IPS-20b (cell line): ENCODE data around the gene GPR62.

Experiments used
- H3K27ac ChIP-seq: one replicate; pipeline ENCODE4 v1.5.1; 2013; ENCODE audit warnings: low read length
- H3K27me3 ChIP-seq: 2 replicates; pipeline ENCODE4 v1.6.1; 2013; ENCODE audit warnings: mild to moderate bottlenecking, low read length, inconsistent platforms; ENCODE audit not compliant: insufficient read depth
- H3K36me3 ChIP-seq: 2 replicates; pipeline ENCODE4 v1.6.1; 2013; ENCODE audit warnings: low read depth, mild to moderate bottlenecking, inconsistent platforms, low read length, moderate library complexity; ENCODE audit not compliant: insufficient read depth
- H3K4me1 ChIP-seq: 2 replicates; pipeline ENCODE4 v1.6.1; 2013; ENCODE audit warnings: mild to moderate bottlenecking, control low read depth, inconsistent platforms, low read length, moderate library complexity; ENCODE audit not compliant: insufficient read depth
- H3K4me3 ChIP-seq: 2 replicates; pipeline ENCODE4 v1.5.1; 2013; ENCODE audit warnings: mild to moderate bottlenecking, low read length, inconsistent platforms
- H3K9ac ChIP-seq: 2 replicates; pipeline ENCODE4 v1.6.1; 2013; ENCODE audit warnings: low read depth, mild to moderate bottlenecking, inconsistent platforms, low read length, moderate library complexity
- H3K9me3 ChIP-seq: 2 replicates; pipeline ENCODE4 v1.6.1; 2013; ENCODE audit warnings: mild to moderate bottlenecking, low read depth, low read length, inconsistent platforms; ENCODE audit not compliant: insufficient read depth

GPR62 gene

GRCh38 chr3:51961011-51961410, 5.8 kb downstream of the GPR62 start:
- peaks cover 47% of the 10 kb centered on the region for H3K27me3 ChIP-seq
- H3K27ac ChIP-seq: no peak overlapping the region
- H3K4me3 ChIP-seq: no peak overlapping the region
- no peaks in the 10 kb centered on the region for H3K9me3 ChIP-seq
- H3K4me1 ChIP-seq: no peaks in the 10 kb centered on the region; the same call in 1 of the 2 replicates
- no peaks in the 10 kb centered on the region for H3K36me3 ChIP-seq
- H3K9ac ChIP-seq: no peak overlapping the region

GRCh38 chr3:51961602-51962569, 6.7 kb downstream of the GPR62 start:
- Histone ChIP-seq H3K4me1 (peaks cover 6% of the 10 kb centered on the region; the same call in 1 of the 2 replicates), H3K27me3 (peaks cover 47% of the 10 kb centered on the region), H3K27ac (no peak overlapping the region), H3K9ac (no peak overlapping the region), H3K4me3 (no peak overlapping the region), H3K36me3 (no peaks in the 10 kb centered on the region), H3K9me3 (no peaks in the 10 kb centered on the region)

GRCh38 chr3:51962854-51963530, 7.8 kb downstream of the GPR62 start:
- no peaks in the 10 kb centered on the region for H3K9me3 ChIP-seq
- H3K9ac ChIP-seq: no peak overlapping the region
- peaks cover 6% of the 10 kb centered on the region; the same call in 1 of the 2 replicates for H3K4me1 ChIP-seq
- peaks cover 42% of the 10 kb centered on the region for H3K27me3 ChIP-seq
- no peak overlapping the region for H3K4me3 ChIP-seq
- no peaks in the 10 kb centered on the region for H3K36me3 ChIP-seq
- H3K27ac ChIP-seq: no peak overlapping the region

- no peak overlapping the region for H3K9ac ChIP-seq
- H3K36me3 ChIP-seq: no peaks in the 10 kb centered on the region
- no peak overlapping the region for H3K4me3 ChIP-seq
- H3K27me3 ChIP-seq: peaks cover 42% of the 10 kb centered on the region
- no peaks in the 10 kb centered on the region for H3K9me3 ChIP-seq
- no peak overlapping the region for H3K27ac ChIP-seq
- H3K4me1 ChIP-seq: peaks cover 13% of the 10 kb centered on the region
Observed at GRCh38 chr3:51963951-51964451, 8.8 kb downstream of the GPR62 start.

- Histone ChIP-seq H3K9me3 (no peaks in the 10 kb centered on the region), H3K36me3 (no peaks in the 10 kb centered on the region), H3K4me3 (no peak overlapping the region), H3K27me3 (peaks cover 42% of the 10 kb centered on the region), H3K9ac (no peak overlapping the region), H3K4me1 (peaks cover 18% of the 10 kb centered on the region), H3K27ac (no peak overlapping the region)
Observed at GRCh38 chr3:51964521-51964920, 9.3 kb downstream of the GPR62 start.

GRCh38 chr3:51966016-51966415, 10.8 kb downstream of the GPR62 start:
- Histone ChIP-seq H3K9ac (no peak overlapping the region), H3K27me3 (peaks cover 42% of the 10 kb centered on the region), H3K9me3 (no peaks in the 10 kb centered on the region), H3K4me1 (peaks cover 21% of the 10 kb centered on the region), H3K4me3 (0 out of 2 replicates have a peak overlapping the region, but pooled peaks have one; percentile 63), H3K36me3 (no peaks in the 10 kb centered on the region), H3K27ac (no peak overlapping the region)

- peaks cover 21% of the 10 kb centered on the region for H3K4me1 ChIP-seq
- peak overlapping the region; percentile 63; the same call in 1 of the 2 replicates for H3K4me3 ChIP-seq
- no peaks in the 10 kb centered on the region for H3K9me3 ChIP-seq
- H3K27me3 ChIP-seq: peaks cover 40% of the 10 kb centered on the region
- no peak overlapping the region for H3K27ac ChIP-seq
- H3K36me3 ChIP-seq: no peaks in the 10 kb centered on the region
- H3K9ac ChIP-seq: peak overlapping the region; percentile 27; the same call in 1 of the 2 replicates
Observed at GRCh38 chr3:51966486-51966885, 11.3 kb downstream of the GPR62 start.

- no peak overlapping the region for H3K27ac ChIP-seq
- peak overlapping the region; percentile 63; the same call in 1 of the 2 replicates for H3K4me3 ChIP-seq
- H3K4me1 ChIP-seq: peaks cover 21% of the 10 kb centered on the region
Observed at GRCh38 chr3:51966922-51967383, 11.8 kb downstream of the GPR62 start.

GRCh38 chr3:51967384-51968169, 12.4 kb downstream of the GPR62 start, which contains the start of gene PCBP4:
TSS of gene PCBP4 (minus strand) at chr3:51967454. CDS start at chr3:51961240, 6,214 bp downstream.
- Histone ChIP-seq H3K27me3 (peaks cover 30% of the 10 kb centered on the region), H3K4me1 (peaks cover 21% of the 10 kb centered on the region), H3K9me3 (no peaks in the 10 kb centered on the region), H3K36me3 (no peaks in the 10 kb centered on the region), H3K4me3 (peak within 1 kb of the TSS; percentile 86), H3K27ac (peak within 1 kb of the TSS; percentile 89), H3K9ac (peak within 1 kb of the TSS; percentile 94)

More at GRCh38 chr3:51966922-51967383, 11.8 kb downstream of the GPR62 start:
- Histone ChIP-seq H3K27me3 (peaks cover 35% of the 10 kb centered on the region), H3K9me3 (no peaks in the 10 kb centered on the region), H3K36me3 (no peaks in the 10 kb centered on the region), H3K9ac (peak overlapping the region; percentile 27; the same call in 1 of the 2 replicates)

GRCh38 chr3:51968170-51968775, 13.1 kb downstream of the GPR62 start:
- Histone ChIP-seq H3K36me3 (no peaks in the 10 kb centered on the region), H3K4me3 (peak overlapping the region; percentile 86), H3K27ac (peak overlapping the region; percentile 89), H3K9ac (peak overlapping the region; percentile 94), H3K4me1 (peaks cover 21% of the 10 kb centered on the region), H3K9me3 (no peaks in the 10 kb centered on the region), H3K27me3 (peaks cover 25% of the 10 kb centered on the region)
